GM12878 (cell line): ENCODE measurements around the gene CHAMP1. TPM values are rescaled to one million over a fixed set of nuclear protein-coding genes. Genes with fewer than 3 reads are reported as not detected.

Experiments
- ATF2 ChIP-seq: IDR thresholded peaks from 2 replicates; pipeline ENCODE4 v1.6.1; 2012; ENCODE audit warnings: low read length, inconsistent platforms
- BCL11A ChIP-seq: IDR thresholded peaks from 2 replicates; pipeline ENCODE4 v1.6.1; 2011; ENCODE audit warnings: low read depth, low read length
- CHD1 ChIP-seq: IDR thresholded peaks from 2 replicates; pipeline ENCODE4 v1.6.1; 2012; ENCODE audit warnings: low read depth, low read length, improper control_type of control experiment
- DPF2 ChIP-seq: fragments of 450-650 bp; IDR thresholded peaks from 2 replicates; pipeline ENCODE4 v1.6.1; 2017; ENCODE audit warnings: mild to moderate bottlenecking
- EP300 ChIP-seq, 2 experiments: fragments of 150-350 bp in 1 of 2; IDR thresholded peaks; 2 replicates each; pipeline ENCODE4 v1.6.1; 2011 to 2012; ENCODE audit warnings: low read depth in 2 of 2, low read length in 2 of 2, borderline replicate concordance in 1 of 2, improper control_type of control experiment in 1 of 2, inconsistent platforms in 1 of 2; ENCODE audit not compliant: control insufficient read depth in 1 of 2
- FOXK2 ChIP-seq: fragments of 450-650 bp; IDR thresholded peaks from 2 replicates; pipeline ENCODE4 v1.6.1; 2017; ENCODE audit warnings: mild to moderate bottlenecking, moderate library complexity
- FOXM1 ChIP-seq: IDR thresholded peaks from 2 replicates; pipeline ENCODE4 v1.6.1; 2012; ENCODE audit warnings: low read depth, mild to moderate bottlenecking, inconsistent platforms, low read length, moderate library complexity
- HDGF ChIP-seq: fragments of 450-650 bp; IDR thresholded peaks from 2 replicates; pipeline ENCODE4 v1.6.1; 2016; ENCODE audit warnings: antibody characterized with exemption
- HSF1 ChIP-seq: fragments of 150-350 bp; IDR thresholded peaks from 2 replicates; pipeline ENCODE4 v1.6.1; 2014; ENCODE audit warnings: mild to moderate bottlenecking, low read depth, low read length
- IRF4 ChIP-seq: IDR thresholded peaks from 2 replicates; pipeline ENCODE4 v1.6.1; 2011; ENCODE audit warnings: low read depth, low read length
- JUNB ChIP-seq: IDR thresholded peaks from 2 replicates; pipeline ENCODE4 v1.6.1; 2016; ENCODE audit warnings: antibody characterized with exemption, mild to moderate bottlenecking
- JUND ChIP-seq: IDR thresholded peaks from 2 replicates; pipeline ENCODE4 v1.6.1; 2012; ENCODE audit warnings: low read depth, mild to moderate bottlenecking, low read length, improper control_type of control experiment, moderate library complexity
- KLF5 ChIP-seq: fragments of 450-650 bp; IDR thresholded peaks from 2 replicates; pipeline ENCODE4 v1.6.1; 2014; ENCODE audit warnings: mild to moderate bottlenecking; ENCODE audit not compliant: partially characterized antibody
- MTA2 ChIP-seq: fragments of 450-650 bp; IDR thresholded peaks from 2 replicates; pipeline ENCODE4 v1.6.1; 2016; ENCODE audit warnings: low read depth, mild to moderate bottlenecking, moderate library complexity
- MYC ChIP-seq: IDR thresholded peaks from 2 replicates; pipeline ENCODE4 v1.6.1; 2011; ENCODE audit warnings: mild to moderate bottlenecking, low read length, moderate library complexity, inconsistent platforms; ENCODE audit not compliant: insufficient read depth, insufficient replicate concordance, insufficient read length, severe bottlenecking
- NBN ChIP-seq: fragments of 450-650 bp; IDR thresholded peaks from 2 replicates; pipeline ENCODE4 v1.6.1; 2016
- PAX8 ChIP-seq: fragments of 450-650 bp; IDR thresholded peaks from 2 replicates; pipeline ENCODE4 v1.6.1; 2017; ENCODE audit warnings: mild to moderate bottlenecking, moderate library complexity
- PML ChIP-seq: IDR thresholded peaks from 2 replicates; pipeline ENCODE4 v1.6.1; 2012; ENCODE audit warnings: low read length, inconsistent platforms
- RCOR1 ChIP-seq: conservative IDR thresholded peaks from 2 replicates; pipeline ENCODE4 v1.6.1; 2012; ENCODE audit warnings: low read depth, low read length, improper control_type of control experiment
- RUNX3 ChIP-seq: IDR thresholded peaks from 2 replicates; pipeline ENCODE4 v1.6.1; 2012; ENCODE audit warnings: low read length, inconsistent platforms
- SMAD5 ChIP-seq: IDR thresholded peaks from 2 replicates; pipeline ENCODE4 v1.6.1; 2016; ENCODE audit warnings: antibody characterized with exemption, low read depth
- SPI1 ChIP-seq: IDR thresholded peaks from 2 replicates; pipeline ENCODE4 v1.6.1; 2011; ENCODE audit warnings: low read depth, mild to moderate bottlenecking, low read length, moderate library complexity, borderline replicate concordance; ENCODE audit not compliant: insufficient read depth
- TAF1 ChIP-seq: IDR thresholded peaks from 2 replicates; pipeline ENCODE4 v1.6.1; 2011; ENCODE audit warnings: mild to moderate bottlenecking, low read depth, low read length, borderline replicate concordance
- TARDBP ChIP-seq: IDR thresholded peaks from 2 replicates; pipeline ENCODE4 v1.6.1; 2016; ENCODE audit warnings: borderline replicate concordance
- ZBTB40 ChIP-seq: fragments of 450-650 bp; IDR thresholded peaks from 2 replicates; pipeline ENCODE4 v1.6.1; 2016; ENCODE audit warnings: mild to moderate bottlenecking, moderate library complexity, borderline replicate concordance
- polyA plus RNA-seq, 11 experiments: library from polyadenylated mRNA; depleted of rRNA in 4 of 11; unstranded in 6 of 11; stranded (reverse) in 5 of 11; fragments of >200 nt; fragmentation: Nextera tagmentation in 4 of 11; fragmentation: Illumina TruSeq in 1 of 11; extraction: Ambion mirVana in 4 of 11; extraction: Trizol in 1 of 11; gene quantifications; 1 replicate in 1 of 11; 2 replicates in 10 of 11; pipeline versions ENCODE4 v1.2.1 to v1.2.3, GENCODE V29; 2011 to 2016; ENCODE audit warnings: inconsistent platforms in 2 of 11, missing spikeins in 2 of 11, low read depth in 1 of 11
- total RNA-seq, 4 experiments: library from RNA; depleted of rRNA in 3 of 4; stranded (reverse); fragments of >200 nt in 3 of 4; fragmentation: Illumina TruSeq in 1 of 4; extraction: Trizol in 1 of 4; gene quantifications; 2 replicates each; pipeline versions ENCODE4 v1.2.1 to v1.2.3, GENCODE V29; 2013 to 2021

The CHAMP1 gene
- total and polyA plus RNA-seq, 10 of the 15 experiments (the other 5 are each of a cell fraction or from before 2014, with no cell fraction given) = 1.1 to 54.8 (median 23.9) TPM

GRCh38 chr13:114313061-114313860 lies 1.0 kb upstream of the CHAMP1 start (continued):
- 0 out of 4 replicates have a peak, but pooled peaks of 1 of the 2 experiments have one; percentile 40 for TF ChIP-seq EP300 (IDR thresholded peaks at IDR 0.05; ENCODE audit: borderline replicate concordance in 1 of 2, control insufficient read depth in 1 of 2, low read depth in 2 of 2, low read length in 2 of 2)
- peak; percentile 76; the same call in 1 of the 2 replicates for TF ChIP-seq SPI1
- peak; percentile 57; the same call in 1 of the 2 replicates for TF ChIP-seq SMAD5
- TF ChIP-seq ATF2 = peak; percentile 55; the same call in 1 of the 2 replicates
- TF ChIP-seq PAX8 = peak; percentile 83; the same call in 1 of the 2 replicates
- TF ChIP-seq ZBTB40 = peak; percentile 45; the same call in 1 of the 2 replicates
- TF ChIP-seq TARDBP = no peak
- TF ChIP-seq HDGF = peak; percentile 67; the same call in 1 of the 2 replicates
- peak; percentile 25 for TF ChIP-seq DPF2
- peak; percentile 55 for TF ChIP-seq RUNX3
- TF ChIP-seq NBN = peak; percentile 60; the same call in 1 of the 2 replicates
- 0 out of 2 replicates have a peak, but pooled peaks have one; percentile 16 for TF ChIP-seq BCL11A
- peak; percentile 83 for TF ChIP-seq IRF4
- TF ChIP-seq JUNB = peak; percentile 83
- peak; percentile 90; the same call in 1 of the 2 replicates for TF ChIP-seq CHD1
- TF ChIP-seq KLF5 = peak; percentile 97
- 0 out of 2 replicates have a peak, but pooled peaks have one; percentile 28 for TF ChIP-seq MTA2
- no peak for TF ChIP-seq HSF1
- TF ChIP-seq JUND = peak; percentile 50; the same call in 1 of the 2 replicates
- TF ChIP-seq FOXK2 = peak; percentile 95
- peak; percentile 47; the same call in 1 of the 2 replicates for TF ChIP-seq TAF1
- TF ChIP-seq RCOR1 = no peak
- no peak for TF ChIP-seq MYC
- 0 out of 2 replicates have a peak, but pooled peaks have one; percentile 29 for TF ChIP-seq PML
- peak; percentile 48; the same call in 1 of the 2 replicates for TF ChIP-seq FOXM1
